ENCODE measurements around the gene TGM6.

TGM6 gene

DNA sequence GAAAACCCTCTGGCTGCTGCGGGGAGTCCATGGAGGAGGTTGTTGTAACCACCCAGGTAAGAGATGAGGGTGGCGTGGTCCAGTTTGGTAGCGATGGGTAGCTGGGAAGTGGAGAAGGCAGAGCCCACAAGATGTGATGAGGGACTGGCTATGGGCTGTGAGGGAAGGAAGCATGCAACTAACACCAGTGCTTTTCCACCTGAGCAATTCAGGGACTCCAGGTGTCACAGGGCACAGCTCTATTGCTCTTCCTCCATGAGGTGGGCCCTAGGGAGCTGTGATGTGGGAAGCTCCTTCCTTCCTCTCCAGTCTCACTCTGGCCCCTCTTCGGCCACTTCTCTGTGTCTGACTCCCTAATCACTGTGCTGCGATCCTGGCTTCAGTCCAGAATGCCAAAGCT, 32.4 kb upstream of the TGM6 start:
- 0 out of 2 replicates have a peak, but pooled peaks cover 4% of the 10 kb centered on the region for H3K9me3 ChIP-seq (ENCODE audit: control insufficient read depth, insufficient read depth, low read length)
- H3K4me1 ChIP-seq (ENCODE audit: insufficient read depth, low read length), result no peaks in the 10 kb centered on the region; the same call in 1 of the 2 replicates
- H3K36me3 ChIP-seq (ENCODE audit: insufficient read depth, low read length), result no peaks in the 10 kb centered on the region
- no peak overlapping the region for H3K9ac ChIP-seq (ENCODE audit: low read depth, low read length)

DNA sequence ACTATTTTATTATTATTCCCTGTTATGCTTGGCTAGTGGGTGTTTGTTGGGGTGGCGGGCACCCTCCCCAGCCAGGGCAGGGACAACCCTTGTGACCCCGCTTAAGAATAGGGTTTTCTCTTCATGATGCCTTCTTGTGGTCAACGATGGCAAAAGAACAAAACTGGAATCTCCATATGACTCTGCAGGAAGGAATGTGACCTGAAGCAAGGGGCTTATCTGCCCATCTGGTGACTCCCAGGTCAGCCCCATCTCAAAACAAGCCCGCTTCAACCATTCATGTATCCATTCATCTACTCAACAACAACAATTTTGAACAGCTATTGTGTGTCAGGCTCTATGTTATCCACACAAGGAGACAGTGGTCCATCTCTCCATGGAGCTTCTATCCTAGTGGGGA, 30.9 kb upstream of the TGM6 start:
- Histone ChIP-seq H3K36me3 (ENCODE audit: insufficient read depth, low read length) (no peaks in the 10 kb centered on the region), H3K9me3 (ENCODE audit: control insufficient read depth, insufficient read depth, low read length) (0 out of 2 replicates have a peak, but pooled peaks cover 4% of the 10 kb centered on the region), H3K4me1 (ENCODE audit: insufficient read depth, low read length) (no peaks in the 10 kb centered on the region; the same call in 1 of the 2 replicates), H3K9ac (ENCODE audit: low read depth, low read length) (no peak overlapping the region)

GRCh38 chr20:2350606-2351005, 30.1 kb upstream of the TGM6 start:
- Histone ChIP-seq H3K9me3 (ENCODE audit: control insufficient read depth, insufficient read depth, low read length) (0 out of 2 replicates have a peak, but pooled peaks cover 4% of the 10 kb centered on the region), H3K9ac (ENCODE audit: low read depth, low read length) (no peak overlapping the region), H3K4me1 (ENCODE audit: insufficient read depth, low read length) (no peaks in the 10 kb centered on the region; the same call in 1 of the 2 replicates), H3K36me3 (ENCODE audit: insufficient read depth, low read length) (no peaks in the 10 kb centered on the region)

GRCh38 chr20:2353231-2353630, 27.5 kb upstream of the TGM6 start:
- Histone ChIP-seq H3K9ac (ENCODE audit: low read depth, low read length) (no peak overlapping the region), H3K36me3 (ENCODE audit: insufficient read depth, low read length) (no peaks in the 10 kb centered on the region), H3K9me3 (ENCODE audit: control insufficient read depth, insufficient read depth, low read length) (no peaks in the 10 kb centered on the region), H3K4me1 (ENCODE audit: insufficient read depth, low read length) (no peaks in the 10 kb centered on the region; the same call in 1 of the 2 replicates)

DNA sequence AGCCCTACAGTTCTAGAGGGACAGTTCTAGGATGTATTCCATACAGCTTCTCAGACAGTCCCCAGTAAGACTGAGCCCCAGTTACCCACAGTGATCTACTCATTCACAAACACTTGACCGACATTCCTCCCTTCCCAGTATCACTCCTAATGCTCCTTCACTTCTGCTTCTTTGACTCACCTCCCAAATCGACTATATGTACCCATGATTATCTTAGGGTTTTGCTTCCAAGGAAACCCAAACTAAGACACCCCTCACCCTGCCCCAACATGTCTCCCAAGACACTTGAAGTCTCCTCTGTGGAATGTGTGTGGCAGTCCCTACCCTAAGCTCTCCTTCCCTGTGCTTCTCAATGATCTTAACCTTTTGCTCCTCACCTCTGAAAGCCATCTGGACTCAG, 23.6 kb upstream of the TGM6 start:
- H3K9ac ChIP-seq (ENCODE audit: low read depth, low read length), result no peak overlapping the region
- H3K36me3 ChIP-seq (ENCODE audit: insufficient read depth, low read length), result no peaks in the 10 kb centered on the region
- H3K9me3 ChIP-seq (ENCODE audit: control insufficient read depth, insufficient read depth, low read length), result peaks cover 9% of the 10 kb centered on the region; the same call in 1 of the 2 replicates

DNA sequence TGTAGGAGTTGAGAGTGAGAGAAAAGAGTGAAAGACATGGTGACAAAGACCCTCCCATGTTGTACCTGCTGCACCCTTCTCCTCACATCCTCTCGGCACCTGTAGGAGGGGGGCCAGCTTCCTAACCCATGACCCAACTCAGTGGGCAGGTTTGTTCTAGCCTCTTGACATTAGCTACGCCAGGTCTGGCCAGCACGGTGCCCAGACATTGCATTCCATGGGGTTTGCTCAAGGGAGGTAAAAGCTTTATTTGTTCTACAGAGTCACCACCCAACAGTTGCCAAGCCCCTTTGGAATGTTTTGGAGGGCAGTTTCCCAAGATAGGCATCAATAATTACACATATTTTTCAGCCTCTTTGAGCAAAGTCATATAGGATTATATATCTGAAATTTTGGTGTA, 22.7 kb upstream of the TGM6 start:
- Histone ChIP-seq H3K9me3 (ENCODE audit: control insufficient read depth, insufficient read depth, low read length) (peaks cover 9% of the 10 kb centered on the region; the same call in 1 of the 2 replicates), H3K4me1 (ENCODE audit: insufficient read depth, low read length) (no peaks in the 10 kb centered on the region), H3K36me3 (ENCODE audit: insufficient read depth, low read length) (no peaks in the 10 kb centered on the region)

More for the DNA sequence above, 23.6 kb upstream of the TGM6 start:
- H3K4me1 ChIP-seq (ENCODE audit: insufficient read depth, low read length), result no peaks in the 10 kb centered on the region

DNA sequence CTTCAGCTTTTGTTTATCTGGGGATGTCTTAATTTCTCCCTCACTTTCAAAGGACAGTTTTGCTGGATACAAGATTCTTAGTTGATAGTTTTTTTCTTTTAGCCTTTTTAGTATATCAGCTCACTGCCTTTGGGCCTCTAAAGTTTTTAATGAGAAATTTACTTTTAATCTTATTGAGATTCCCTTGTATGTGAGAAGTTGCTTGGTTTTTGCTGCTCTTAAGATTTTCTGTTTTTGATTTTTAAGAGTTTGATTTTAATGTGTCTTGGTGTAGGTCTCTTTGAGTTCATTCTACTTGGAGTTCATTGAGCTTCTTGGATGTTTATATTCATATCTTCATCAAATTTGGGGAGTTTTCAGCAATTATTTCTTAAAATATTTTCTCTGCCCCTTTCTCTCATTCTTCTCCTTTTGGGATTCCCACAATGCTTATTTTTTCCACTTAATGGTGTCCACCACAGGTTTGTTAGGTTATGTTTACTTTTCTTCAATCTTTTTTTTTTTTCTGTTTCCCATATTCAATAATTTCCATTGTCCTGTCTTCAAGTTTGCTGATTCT, 19.6 kb upstream of the TGM6 start:
- Histone ChIP-seq H3K36me3 (ENCODE audit: insufficient read depth, low read length) (no peaks in the 10 kb centered on the region), H3K4me1 (ENCODE audit: insufficient read depth, low read length) (no peaks in the 10 kb centered on the region), H3K9me3 (ENCODE audit: control insufficient read depth, insufficient read depth, low read length) (peaks cover 9% of the 10 kb centered on the region; the same call in 1 of the 2 replicates), H3K9ac (ENCODE audit: low read depth, low read length) (no peak overlapping the region)

More for the DNA sequence above, 22.7 kb upstream of the TGM6 start:
- H3K9ac ChIP-seq (ENCODE audit: low read depth, low read length), result no peak overlapping the region

GRCh38 chr20:2363187-2363586, 17.5 kb upstream of the TGM6 start:
- Histone ChIP-seq H3K4me1 (ENCODE audit: insufficient read depth, low read length) (no peaks in the 10 kb centered on the region), H3K9me3 (ENCODE audit: control insufficient read depth, insufficient read depth, low read length) (peaks cover 9% of the 10 kb centered on the region; the same call in 1 of the 2 replicates), H3K36me3 (ENCODE audit: insufficient read depth, low read length) (no peaks in the 10 kb centered on the region), H3K9ac (ENCODE audit: low read depth, low read length) (no peak overlapping the region)

- Histone ChIP-seq H3K9ac (ENCODE audit: low read depth, low read length) (no peak overlapping the region), H3K9me3 (ENCODE audit: control insufficient read depth, insufficient read depth, low read length) (peaks cover 9% of the 10 kb centered on the region; the same call in 1 of the 2 replicates), H3K4me1 (ENCODE audit: insufficient read depth, low read length) (no peaks in the 10 kb centered on the region), H3K36me3 (ENCODE audit: insufficient read depth, low read length) (no peaks in the 10 kb centered on the region)
Observed at GRCh38 chr20:2363587-2363986, 17.1 kb upstream of the TGM6 start.

DNA sequence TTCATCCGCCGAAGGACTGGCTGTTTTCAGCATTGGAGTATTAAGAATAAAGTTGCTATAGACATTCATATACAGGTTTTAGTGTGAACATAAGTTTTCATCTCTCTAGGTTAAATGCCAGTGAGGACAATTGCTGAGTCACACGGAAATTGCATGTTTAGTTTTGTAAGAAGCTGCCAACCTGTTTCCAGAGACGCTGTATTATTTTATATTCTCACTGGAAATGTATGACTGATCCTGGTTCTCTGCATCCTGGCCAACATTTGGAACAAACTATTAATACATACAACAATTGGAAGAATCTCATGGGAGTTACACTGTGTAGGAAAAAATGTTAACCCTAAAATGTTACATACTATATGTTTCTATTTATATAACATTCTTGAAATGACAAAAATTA, 16.7 kb upstream of the TGM6 start:
- Histone ChIP-seq H3K9me3 (ENCODE audit: control insufficient read depth, insufficient read depth, low read length) (peaks cover 9% of the 10 kb centered on the region; the same call in 1 of the 2 replicates), H3K4me1 (ENCODE audit: insufficient read depth, low read length) (no peaks in the 10 kb centered on the region), H3K36me3 (ENCODE audit: insufficient read depth, low read length) (no peaks in the 10 kb centered on the region), H3K9ac (ENCODE audit: low read depth, low read length) (no peak overlapping the region)

- Histone ChIP-seq H3K4me1 (ENCODE audit: insufficient read depth, low read length) (no peaks in the 10 kb centered on the region), H3K9me3 (ENCODE audit: control insufficient read depth, insufficient read depth, low read length) (peaks cover 9% of the 10 kb centered on the region; the same call in 1 of the 2 replicates), H3K36me3 (ENCODE audit: insufficient read depth, low read length) (no peaks in the 10 kb centered on the region), H3K9ac (ENCODE audit: low read depth, low read length) (no peak overlapping the region)
Observed at GRCh38 chr20:2365091-2365490, 15.6 kb upstream of the TGM6 start.

DNA sequence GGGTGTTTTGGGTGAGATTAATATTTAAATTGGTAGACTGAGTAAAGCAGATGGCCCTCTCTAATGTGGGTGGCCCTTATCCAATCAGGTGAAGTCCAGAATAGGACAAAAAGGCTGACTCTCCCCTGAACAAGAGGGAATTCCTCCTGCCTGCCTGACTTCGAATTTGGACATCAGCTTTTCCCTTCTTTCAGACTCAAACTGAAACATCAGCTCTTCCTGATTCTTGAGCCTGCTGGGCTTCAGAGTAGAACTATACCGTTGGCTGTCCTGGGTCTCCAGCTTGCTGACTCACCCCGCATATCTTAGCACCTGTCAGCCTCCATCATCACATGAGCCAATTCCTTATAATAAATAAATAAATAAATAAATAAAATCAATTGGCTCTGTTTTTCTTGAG, 15.0 kb upstream of the TGM6 start:
- Histone ChIP-seq H3K4me1 (ENCODE audit: insufficient read depth, low read length) (no peaks in the 10 kb centered on the region), H3K36me3 (ENCODE audit: insufficient read depth, low read length) (no peaks in the 10 kb centered on the region), H3K9me3 (ENCODE audit: control insufficient read depth, insufficient read depth, low read length) (peaks cover 7% of the 10 kb centered on the region; the same call in 1 of the 2 replicates), H3K9ac (ENCODE audit: low read depth, low read length) (no peak overlapping the region)

GRCh38 chr20:2368621-2369020, 12.1 kb upstream of the TGM6 start:
- Histone ChIP-seq H3K9ac (ENCODE audit: low read depth, low read length) (no peak overlapping the region), H3K4me1 (ENCODE audit: insufficient read depth, low read length) (no peaks in the 10 kb centered on the region), H3K36me3 (ENCODE audit: insufficient read depth, low read length) (no peaks in the 10 kb centered on the region), H3K9me3 (ENCODE audit: control insufficient read depth, insufficient read depth, low read length) (no peaks in the 10 kb centered on the region; the same call in 1 of the 2 replicates)

DNA sequence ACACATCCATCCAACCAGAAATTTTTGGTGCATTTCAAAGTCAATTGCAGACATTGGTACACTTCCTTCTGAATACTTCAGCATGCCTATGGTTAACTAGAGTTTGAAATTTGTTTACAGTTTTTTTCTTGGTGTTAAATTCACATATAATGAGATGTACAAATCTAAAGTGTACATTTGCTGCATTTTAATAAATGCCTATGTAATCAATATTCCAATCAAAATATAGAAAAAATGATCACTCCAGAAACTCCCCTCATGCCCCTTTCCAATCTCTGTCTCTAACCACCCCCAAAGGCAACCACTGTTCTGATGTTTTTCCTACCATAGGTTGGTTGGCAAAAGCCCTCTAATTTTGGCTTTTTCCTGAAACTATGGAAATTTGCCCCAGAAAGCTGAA, 7.6 kb upstream of the TGM6 start:
- no peak overlapping the region for H3K9ac ChIP-seq (ENCODE audit: low read depth, low read length)

DNA sequence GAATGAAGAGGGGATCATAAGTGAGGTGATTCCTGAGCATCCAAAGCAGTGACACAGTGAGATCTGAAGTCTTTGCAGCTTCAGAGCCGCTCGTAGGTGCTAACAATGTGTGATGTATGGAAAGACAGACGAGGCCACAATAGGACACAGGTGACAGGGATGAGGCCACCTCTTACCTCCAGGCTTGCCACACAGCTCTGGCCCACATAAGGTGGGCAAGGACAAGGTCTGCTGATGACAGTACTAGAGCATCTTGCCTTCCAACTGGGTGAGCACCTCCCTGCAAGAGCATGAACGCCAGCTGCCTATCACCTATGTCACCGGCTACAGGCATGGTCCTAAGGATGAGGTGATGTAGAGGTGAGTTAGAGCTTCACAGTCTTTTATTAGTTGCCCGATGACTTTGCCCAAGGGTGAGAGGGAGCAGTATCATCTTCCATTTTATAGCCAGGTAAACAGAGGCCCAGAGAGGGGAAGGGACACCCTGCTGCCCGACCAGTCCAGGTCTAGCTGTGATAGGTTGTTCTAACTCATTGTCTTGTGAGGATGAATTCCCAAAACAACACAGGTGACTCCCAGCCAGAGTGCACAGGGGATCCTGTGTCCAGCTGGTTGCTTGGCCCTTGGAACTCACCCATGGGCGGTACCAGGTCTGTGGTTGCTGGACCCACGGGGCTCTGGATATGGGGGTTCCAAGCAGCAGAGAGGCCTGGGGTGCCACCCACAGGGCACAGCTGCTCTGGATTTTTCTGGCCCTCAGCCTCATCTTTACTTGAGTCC, 6.2 kb upstream of the TGM6 start:
- no peak overlapping the region for H3K9ac ChIP-seq (ENCODE audit: low read depth, low read length)
- H3K4me1 ChIP-seq (ENCODE audit: insufficient read depth, low read length), result peaks cover 3% of the 10 kb centered on the region
- no peaks in the 10 kb centered on the region for H3K36me3 ChIP-seq (ENCODE audit: insufficient read depth, low read length)
- H3K9me3 ChIP-seq (ENCODE audit: control insufficient read depth, insufficient read depth, low read length), result no peaks in the 10 kb centered on the region

More for the DNA sequence above, 7.6 kb upstream of the TGM6 start:
- Histone ChIP-seq H3K4me1 (ENCODE audit: insufficient read depth, low read length) (no peaks in the 10 kb centered on the region), H3K36me3 (ENCODE audit: insufficient read depth, low read length) (no peaks in the 10 kb centered on the region), H3K9me3 (ENCODE audit: control insufficient read depth, insufficient read depth, low read length) (no peaks in the 10 kb centered on the region)

Measured in ES-I3 (cell line).